22Rv1 (cell line): ENCODE data around the gene RNF126.

ENCODE experiments used
- CTCF ChIP-seq: fragments of 450-650 bp; IDR thresholded peaks from 2 replicates; pipeline ENCODE4 v1.5.1; 2017; ENCODE audit warnings: mild to moderate bottlenecking
- ZFX ChIP-seq: fragments of 450-650 bp; IDR thresholded peaks from 2 replicates; pipeline ENCODE4 v1.6.1; 2017; ENCODE audit warnings: antibody characterized with exemption, borderline replicate concordance

GRCh38 chr19:650121-650520 is 12.9 kb downstream of the RNF126 start:
- TF ChIP-seq CTCF: no peak
- TF ChIP-seq ZFX: no peak
